Measurements from ENCODE around the gene DGKD. TPM values are rescaled to one million over a fixed set of nuclear protein-coding genes. Genes with fewer than 3 reads are reported as not detected.

Gene DGKD
- total RNA-seq, 1 experiment from 2014 or later, result 28.2 TPM

- no peaks in the 10 kb centered on the region for H3K4me1 ChIP-seq
- H3K27ac ChIP-seq, result no peak overlapping the region
- H3K27me3 ChIP-seq, result no peaks in the 10 kb centered on the region
- no peak for DNase-seq
- H3K9me3 ChIP-seq (replicated peaks), result peaks cover 5% of the 10 kb centered on the region
- H3K36me3 ChIP-seq, result peaks cover 47% of the 10 kb centered on the region
- H3K4me3 ChIP-seq, result no peak overlapping the region
These were observed 143.8 kb downstream of the DGKD start for GRCh38 chr2:233498126-233498525.

GRCh38 chr2:233499928-233500327 lies 145.6 kb downstream of the DGKD start:
- H3K36me3 ChIP-seq, result peaks cover 56% of the 10 kb centered on the region
- no peaks in the 10 kb centered on the region for H3K27me3 ChIP-seq
- no peak overlapping the region for H3K4me3 ChIP-seq
- no peaks in the 10 kb centered on the region for H3K4me1 ChIP-seq
- no peak overlapping the region for H3K27ac ChIP-seq
- peaks cover 15% of the 10 kb centered on the region for H3K9me3 ChIP-seq (replicated peaks)
- DNase-seq, result no peak

- no peak for DNase-seq
- Histone ChIP-seq H3K27me3 (no peaks in the 10 kb centered on the region), H3K9me3 (replicated peaks) (peaks cover 15% of the 10 kb centered on the region), H3K36me3 (peaks cover 54% of the 10 kb centered on the region), H3K4me3 (no peak overlapping the region), H3K4me1 (no peaks in the 10 kb centered on the region), H3K27ac (no peak overlapping the region)
These were observed 147.1 kb downstream of the DGKD start for GRCh38 chr2:233501198-233502076.

GRCh38 chr2:233503481-233503880 lies 149.2 kb downstream of the DGKD start:
- Histone ChIP-seq H3K4me1 (no peaks in the 10 kb centered on the region), H3K36me3 (peaks cover 53% of the 10 kb centered on the region), H3K9me3 (replicated peaks) (peaks cover 15% of the 10 kb centered on the region)

GRCh38 chr2:233503947-233504637 lies 149.8 kb downstream of the DGKD start:
- no peak for DNase-seq
- Histone ChIP-seq H3K36me3 (peaks cover 56% of the 10 kb centered on the region), H3K27ac (no peak overlapping the region), H3K9me3 (replicated peaks) (peaks cover 15% of the 10 kb centered on the region), H3K4me3 (no peak overlapping the region), H3K27me3 (no peaks in the 10 kb centered on the region), H3K4me1 (no peaks in the 10 kb centered on the region)

More at GRCh38 chr2:233503481-233503880, 149.2 kb downstream of the DGKD start:
- H3K4me3 ChIP-seq, result no peak overlapping the region
- DNase-seq, result no peak
- no peaks in the 10 kb centered on the region for H3K27me3 ChIP-seq
- H3K27ac ChIP-seq, result no peak overlapping the region

GRCh38 chr2:233513953-233514655 lies 159.8 kb downstream of the DGKD start:
- no peak overlapping the region for H3K4me3 ChIP-seq
- no peak for DNase-seq
- peaks cover 20% of the 10 kb centered on the region for H3K36me3 ChIP-seq
- H3K9me3 ChIP-seq (replicated peaks), result no peaks in the 10 kb centered on the region
- no peak overlapping the region for H3K27ac ChIP-seq
- no peaks in the 10 kb centered on the region for H3K27me3 ChIP-seq
- H3K4me1 ChIP-seq, result no peaks in the 10 kb centered on the region

DNA sequence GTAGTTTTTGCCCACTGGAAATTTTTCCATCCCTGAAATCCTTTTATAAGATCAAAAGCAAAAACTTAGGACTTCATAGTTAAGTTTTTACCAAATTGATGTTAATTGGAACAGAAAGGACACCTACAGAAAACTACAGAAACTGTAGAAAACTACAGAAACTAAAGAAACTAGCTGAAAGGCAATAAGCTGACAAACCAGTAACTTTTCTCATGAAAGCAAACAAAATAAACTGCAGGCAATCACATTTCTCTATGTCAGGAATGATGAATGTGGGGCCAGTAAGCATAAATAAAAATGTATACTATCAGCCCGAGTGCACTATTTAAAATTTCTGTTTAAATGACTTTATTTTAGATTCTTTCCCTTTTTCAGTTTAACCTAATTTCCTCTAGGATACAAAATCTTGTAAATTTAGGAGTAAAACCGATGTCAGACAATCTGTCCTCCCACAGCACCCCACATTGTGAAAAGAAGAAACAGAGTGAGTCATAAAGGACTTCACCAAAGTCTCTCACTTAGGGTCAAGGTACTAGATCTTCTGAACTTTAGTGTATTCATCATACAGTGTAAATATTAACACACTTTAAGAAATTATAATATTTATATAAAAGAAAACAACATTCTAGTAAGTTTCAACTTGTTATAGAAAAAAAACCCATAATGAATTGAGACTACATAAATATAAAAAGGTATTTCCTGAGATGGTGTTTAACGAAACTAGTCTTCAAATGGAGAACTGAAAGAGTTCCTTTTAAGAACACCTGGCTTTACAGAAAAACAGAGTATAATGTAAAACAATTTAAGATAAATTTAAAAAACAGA lies 165.7 kb downstream of the DGKD start:
- Histone ChIP-seq H3K9me3 (replicated peaks) (no peaks in the 10 kb centered on the region), H3K27me3 (no peaks in the 10 kb centered on the region), H3K36me3 (peaks cover 58% of the 10 kb centered on the region), H3K4me1 (no peaks in the 10 kb centered on the region), H3K27ac (no peak overlapping the region), H3K4me3 (no peak overlapping the region)
- DNase-seq, result no peak

Other genes starting within 250 kb of the DGKD start
- gene ATG16L1, start 102.8 kb upstream of the DGKD start, total RNA-seq (2014; rRNA removed; shearing (Covaris generic)), result 26.6 and 28.9 TPM in 2 replicates
- not detected in 2 replicates for gene SAG, start 46.7 kb upstream of the DGKD start, total RNA-seq (2014; rRNA removed; shearing (Covaris generic))
- 35.0 and 38.4 TPM in 2 replicates for gene USP40, start 212.3 kb downstream of the DGKD start, total RNA-seq (2014; rRNA removed; shearing (Covaris generic))